ENCODE measurements around the gene PPARG.

DNA sequence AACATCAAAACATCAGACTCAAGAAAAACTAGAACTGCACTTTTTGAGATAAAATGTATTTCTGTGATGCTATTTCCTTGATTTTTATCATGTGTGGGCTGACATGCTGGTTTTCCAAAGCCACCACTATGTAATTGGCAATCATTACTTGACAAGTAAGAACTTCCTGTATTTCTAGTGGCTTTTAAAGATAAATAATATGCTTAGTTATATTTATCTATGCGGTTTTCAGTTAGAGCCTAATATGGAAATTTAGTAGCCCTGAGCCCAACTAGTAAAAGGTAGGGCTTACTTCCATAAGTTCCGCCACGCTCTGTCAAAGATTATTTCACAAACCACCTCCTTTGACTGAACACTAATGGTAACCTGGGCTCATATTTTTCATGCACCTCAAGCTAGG lies 91.6 kb downstream of the PPARG start:
- TF ChIP-seq JUND (IDR thresholded peaks at IDR 0.05), result no peak
- TF ChIP-seq, protein P1, sequence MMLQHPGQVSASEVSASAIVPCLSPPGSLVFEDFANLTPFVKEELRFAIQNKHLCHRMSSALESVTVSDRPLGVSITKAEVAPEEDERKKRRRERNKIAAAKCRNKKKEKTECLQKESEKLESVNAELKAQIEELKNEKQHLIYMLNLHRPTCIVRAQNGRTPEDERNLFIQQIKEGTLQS (IDR thresholded peaks at IDR 0.05), result no peak
- no peak for TF ChIP-seq TCF7L2 (IDR thresholded peaks at IDR 0.05; ENCODE audit: borderline replicate concordance, extremely low read depth, insufficient read depth, insufficient read length)
